ENCODE data around the gene TRIM61. TPM values are rescaled to one million over a fixed set of nuclear protein-coding genes. Genes with fewer than 3 reads are reported as not detected.
"Not testable (repeated sequence)": the region's sequence is repeated elsewhere in the genome, so short reads cannot be mapped to it uniquely, and the experiment has no call there.

TRIM61 gene
- total RNA-seq, 1 donor from 2014 or later, result not detected

GRCh38 chr4:165005352-165005925 is 28.0 kb upstream of the TRIM61 start:
- Histone ChIP-seq H3K4me3 (no peak overlapping the region), H3K27me3 (no peaks in the 10 kb centered on the region), H3K9me3 (no peaks in the 10 kb centered on the region), H3K36me3 (no peaks in the 10 kb centered on the region), H3K4me1 (no peaks in the 10 kb centered on the region), H3K27ac (no peak overlapping the region)
- TF ChIP-seq, protein P1, sequence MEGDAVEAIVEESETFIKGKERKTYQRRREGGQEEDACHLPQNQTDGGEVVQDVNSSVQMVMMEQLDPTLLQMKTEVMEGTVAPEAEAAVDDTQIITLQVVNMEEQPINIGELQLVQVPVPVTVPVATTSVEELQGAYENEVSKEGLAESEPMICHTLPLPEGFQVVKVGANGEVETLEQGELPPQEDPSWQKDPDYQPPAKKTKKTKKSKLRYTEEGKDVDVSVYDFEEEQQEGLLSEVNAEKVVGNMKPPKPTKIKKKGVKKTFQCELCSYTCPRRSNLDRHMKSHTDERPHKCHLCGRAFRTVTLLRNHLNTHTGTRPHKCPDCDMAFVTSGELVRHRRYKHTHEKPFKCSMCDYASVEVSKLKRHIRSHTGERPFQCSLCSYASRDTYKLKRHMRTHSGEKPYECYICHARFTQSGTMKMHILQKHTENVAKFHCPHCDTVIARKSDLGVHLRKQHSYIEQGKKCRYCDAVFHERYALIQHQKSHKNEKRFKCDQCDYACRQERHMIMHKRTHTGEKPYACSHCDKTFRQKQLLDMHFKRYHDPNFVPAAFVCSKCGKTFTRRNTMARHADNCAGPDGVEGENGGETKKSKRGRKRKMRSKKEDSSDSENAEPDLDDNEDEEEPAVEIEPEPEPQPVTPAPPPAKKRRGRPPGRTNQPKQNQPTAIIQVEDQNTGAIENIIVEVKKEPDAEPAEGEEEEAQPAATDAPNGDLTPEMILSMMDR (IDR thresholded peaks at IDR 0.05), result no peak
- intact Hi-C loops (cut with DNase I), result no loop called here
- DNase-seq (ENCODE audit: low spot score in 2 of 2), result no peak

DNA sequence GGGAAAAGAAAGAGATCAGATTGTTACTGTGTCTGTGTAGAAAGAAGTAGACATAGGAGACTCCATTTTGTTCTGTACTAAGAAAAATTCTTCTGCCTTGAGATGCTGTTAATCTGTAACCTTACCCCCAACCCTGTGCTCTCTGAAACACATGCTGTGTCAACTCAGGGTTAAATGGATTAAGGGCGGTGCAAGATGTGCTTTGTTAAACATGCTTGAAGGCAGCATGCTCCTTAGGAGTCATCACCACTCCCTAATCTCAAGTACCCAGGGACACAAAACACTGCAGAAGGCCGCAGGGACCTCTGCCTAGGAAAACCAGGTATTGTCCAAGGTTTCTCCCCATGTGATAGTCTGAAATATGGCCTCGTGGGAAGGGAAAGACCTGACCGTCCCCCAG is 24.5 kb upstream of the TRIM61 start:
- H3K27ac ChIP-seq; H3K27me3 ChIP-seq; H3K4me1 ChIP-seq; intact Hi-C loops (cut with DNase I); DNase-seq (ENCODE audit: low spot score in 2 of 2); H3K9me3 ChIP-seq; H3K36me3 ChIP-seq; H3K4me3 ChIP-seq: not testable (repeated sequence)

GRCh38 chr4:164998526-164999080 is 21.1 kb upstream of the TRIM61 start:
- H3K27ac ChIP-seq; H3K4me1 ChIP-seq; H3K36me3 ChIP-seq; H3K27me3 ChIP-seq; DNase-seq (ENCODE audit: low spot score in 2 of 2); intact Hi-C loops (cut with DNase I); H3K4me3 ChIP-seq; H3K9me3 ChIP-seq: not testable (repeated sequence)

DNA sequence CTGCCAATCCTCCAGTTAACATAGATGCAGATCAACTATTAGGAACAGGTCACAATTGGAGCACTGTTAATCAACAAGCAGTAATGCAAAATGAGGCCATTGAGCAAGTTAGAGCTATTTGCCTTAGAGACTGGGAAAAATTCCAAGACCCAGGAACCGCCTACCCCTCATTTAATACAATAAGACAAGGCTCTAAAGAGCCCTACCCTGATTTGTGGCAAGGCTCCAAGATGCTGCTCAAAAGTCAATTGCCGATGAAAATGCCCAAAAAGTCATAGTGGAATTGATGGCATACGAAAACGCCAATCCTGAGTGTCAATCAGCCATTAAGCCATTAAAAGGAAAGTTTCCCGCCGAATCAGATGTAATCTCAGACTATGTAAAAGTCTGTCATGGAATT is 20.5 kb upstream of the TRIM61 start:
- H3K27ac ChIP-seq, result no peak overlapping the region
- TF ChIP-seq, protein P1 (IDR thresholded peaks at IDR 0.05), result no peak
- no peaks in the 10 kb centered on the region for H3K27me3 ChIP-seq

DNA sequence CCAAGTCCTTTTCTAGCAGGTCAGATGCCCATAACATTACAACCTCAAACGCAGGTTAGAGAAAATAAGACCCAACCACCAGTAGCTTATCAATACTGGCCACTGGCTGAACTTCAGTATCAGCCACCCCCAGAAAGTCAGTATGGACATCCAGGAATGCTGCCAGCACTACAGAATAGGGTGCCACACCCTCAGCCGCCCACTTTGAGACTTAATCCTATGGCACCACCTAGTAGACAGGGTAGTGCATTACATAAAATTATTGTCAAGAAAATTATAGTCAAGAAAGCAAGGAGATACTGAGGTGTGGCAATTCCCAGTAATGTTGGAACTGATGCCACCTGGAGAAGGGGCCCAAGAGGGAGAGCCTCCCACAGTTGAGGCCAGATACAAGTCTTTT is 19.9 kb upstream of the TRIM61 start:
- Histone ChIP-seq H3K9me3 (no peaks in the 10 kb centered on the region), H3K4me1 (no peaks in the 10 kb centered on the region), H3K27ac (no peak overlapping the region), H3K36me3 (no peaks in the 10 kb centered on the region), H3K27me3 (no peaks in the 10 kb centered on the region), H3K4me3 (no peak overlapping the region)
- TF ChIP-seq, protein P1 (IDR thresholded peaks at IDR 0.05), result no peak
- DNase-seq (ENCODE audit: low spot score in 2 of 2), result no peak
- intact Hi-C loops (cut with DNase I), result no loop called here

More for the DNA sequence above, 20.5 kb upstream of the TRIM61 start:
- Histone ChIP-seq H3K9me3 (no peaks in the 10 kb centered on the region), H3K36me3 (no peaks in the 10 kb centered on the region), H3K4me3 (no peak overlapping the region), H3K4me1 (no peaks in the 10 kb centered on the region)
- no peak for DNase-seq (ENCODE audit: low spot score in 2 of 2)
- intact Hi-C loops (cut with DNase I), result no loop called here

DNA sequence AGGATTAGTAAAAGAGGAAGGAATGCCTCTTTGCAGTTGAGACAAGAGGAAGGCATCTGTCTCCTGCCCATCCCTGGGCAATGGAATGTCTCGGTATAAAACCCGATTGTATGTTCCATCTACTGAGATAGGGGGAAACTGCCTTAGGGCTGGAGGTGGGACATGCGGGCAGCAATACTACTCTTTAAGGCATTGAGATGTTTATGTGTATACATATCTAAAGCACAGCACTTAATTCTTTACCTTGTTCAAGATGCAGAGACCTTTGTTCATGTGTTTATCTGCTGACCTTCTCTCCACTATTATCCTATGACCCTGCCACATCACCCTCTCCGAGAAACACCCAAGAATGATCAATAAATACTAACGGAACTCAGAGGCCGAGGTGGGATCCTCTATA is 18.7 kb upstream of the TRIM61 start:
- H3K4me1 ChIP-seq; H3K36me3 ChIP-seq; DNase-seq (ENCODE audit: low spot score in 2 of 2); intact Hi-C loops (cut with DNase I); H3K27ac ChIP-seq; H3K9me3 ChIP-seq; H3K27me3 ChIP-seq; H3K4me3 ChIP-seq: not testable (repeated sequence)

- intact Hi-C loops (cut with DNase I); H3K27ac ChIP-seq; H3K4me3 ChIP-seq; DNase-seq (ENCODE audit: low spot score in 2 of 2); H3K4me1 ChIP-seq; H3K36me3 ChIP-seq; H3K9me3 ChIP-seq; H3K27me3 ChIP-seq: not testable (repeated sequence)
These were observed 13.3 kb upstream of the TRIM61 start for GRCh38 chr4:164990786-164991185.

GRCh38 chr4:164989471-164989870 is 12.0 kb upstream of the TRIM61 start:
- Histone ChIP-seq H3K36me3 (no peaks in the 10 kb centered on the region), H3K9me3 (no peaks in the 10 kb centered on the region), H3K27me3 (no peaks in the 10 kb centered on the region), H3K4me1 (no peaks in the 10 kb centered on the region), H3K27ac (no peak overlapping the region), H3K4me3 (no peak overlapping the region)
- TF ChIP-seq, protein P1 (IDR thresholded peaks at IDR 0.05), result no peak
- no peak for DNase-seq (ENCODE audit: low spot score in 2 of 2)
- intact Hi-C loops (cut with DNase I), result no loop called here

DNA sequence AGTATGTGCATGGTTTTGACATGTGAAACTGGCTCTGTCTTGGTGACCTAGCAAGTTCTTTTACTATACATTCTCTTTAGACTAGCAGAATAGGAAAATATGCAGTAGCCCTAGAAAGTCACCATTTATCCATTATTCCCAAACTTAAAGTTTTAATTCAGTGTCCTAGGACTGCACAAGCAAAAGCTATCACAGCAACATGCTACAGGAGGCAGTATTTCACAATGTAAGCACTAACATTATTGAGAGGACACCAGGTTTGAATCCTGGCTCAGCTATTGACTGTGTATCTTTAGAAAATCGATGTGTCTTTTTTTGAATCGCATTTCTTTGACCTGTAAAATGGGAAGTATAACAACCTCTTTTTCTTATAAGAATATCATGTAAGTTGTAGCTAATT is 5.5 kb downstream of the TRIM61 start:
- H3K36me3 ChIP-seq; H3K27ac ChIP-seq; DNase-seq (ENCODE audit: low spot score in 2 of 2); H3K27me3 ChIP-seq; H3K4me1 ChIP-seq; H3K9me3 ChIP-seq; intact Hi-C loops (cut with DNase I); H3K4me3 ChIP-seq: not testable (repeated sequence)

Measured in ascending aorta (tissue), 2 donors.